ENCODE data around the gene CHAD. TPM values are rescaled to one million over a fixed set of nuclear protein-coding genes. Genes with fewer than 3 reads are reported as not detected.
"Not testable (repeated sequence)": the region's sequence is repeated elsewhere in the genome, so short reads cannot be mapped to it uniquely, and the experiment has no call there.

The CHAD gene
- total and polyA plus RNA-seq, 4 donors, result 0.55 to 13.6 (median 5.0) TPM

GRCh38 chr17:50476545-50477315, 8.1 kb upstream of the CHAD start:
- no peak overlapping the region for H3K4me3 ChIP-seq (ENCODE audit: low read depth, low read length)
- 70% methylated on average over 16 of the region's 18 CpGs for WGBS (ENCODE audit: insufficient coverage)
- peaks cover 9% of the 10 kb centered on the region for H3K27me3 ChIP-seq (ENCODE audit: control insufficient read depth, insufficient read depth, low read length)
- no peaks in the 10 kb centered on the region for H3K9me3 ChIP-seq (ENCODE audit: control insufficient read depth, insufficient read depth, low read length)
- no peak overlapping the region for H3K27ac ChIP-seq (ENCODE audit: low read depth, low read length)
- H3K36me3 ChIP-seq (ENCODE audit: control insufficient read depth, insufficient read depth, low read length), result peaks cover 8% of the 10 kb centered on the region
- DNase-seq (ENCODE audit: low read depth in 4 of 6, low spot score in 6 of 6), result no peak
- H3K4me1 ChIP-seq (ENCODE audit: control insufficient read depth, insufficient read depth, low read length), result peaks cover 31% of the 10 kb centered on the region

GRCh38 chr17:50475775-50476544, 7.3 kb upstream of the CHAD start:
- H3K9me3 ChIP-seq (ENCODE audit: control insufficient read depth, insufficient read depth, low read length); DNase-seq (ENCODE audit: low read depth in 4 of 6, low spot score in 6 of 6); H3K4me3 ChIP-seq (ENCODE audit: low read depth, low read length); H3K27ac ChIP-seq (ENCODE audit: low read depth, low read length); H3K27me3 ChIP-seq (ENCODE audit: control insufficient read depth, insufficient read depth, low read length): not testable (repeated sequence)
- Histone ChIP-seq H3K36me3 (ENCODE audit: control insufficient read depth, insufficient read depth, low read length) (peaks cover 11% of the 10 kb centered on the region), H3K4me1 (ENCODE audit: control insufficient read depth, insufficient read depth, low read length) (peaks cover 38% of the 10 kb centered on the region)
- WGBS (ENCODE audit: insufficient coverage), result 31% methylated on average over 7 of the region's 33 CpGs

GRCh38 chr17:50475362-50475761, 6.7 kb upstream of the CHAD start:
- no peak for DNase-seq (ENCODE audit: low read depth in 4 of 6, low spot score in 6 of 6)
- WGBS (ENCODE audit: insufficient coverage), result 73% methylated on average over 4 of the region's 4 CpGs
- H3K9me3 ChIP-seq (ENCODE audit: control insufficient read depth, insufficient read depth, low read length), result no peaks in the 10 kb centered on the region
- H3K4me3 ChIP-seq (ENCODE audit: low read depth, low read length), result no peak overlapping the region
- H3K27me3 ChIP-seq (ENCODE audit: control insufficient read depth, insufficient read depth, low read length), result peaks cover 12% of the 10 kb centered on the region
- no peak overlapping the region for H3K27ac ChIP-seq (ENCODE audit: low read depth, low read length)
- H3K4me1 ChIP-seq (ENCODE audit: control insufficient read depth, insufficient read depth, low read length), result peaks cover 44% of the 10 kb centered on the region
- peaks cover 11% of the 10 kb centered on the region for H3K36me3 ChIP-seq (ENCODE audit: control insufficient read depth, insufficient read depth, low read length)

- peak in 2 of 6 donors; percentile 19 to 28 for DNase-seq (ENCODE audit: low read depth in 4 of 6, low spot score in 6 of 6)
- WGBS (ENCODE audit: insufficient coverage), result 52% methylated on average over 5 of the region's 6 CpGs
Measured at GRCh38 chr17:50474523-50474922, 5.8 kb upstream of the CHAD start.

GRCh38 chr17:50473901-50474300, 5.2 kb upstream of the CHAD start:
- Histone ChIP-seq H3K9me3 (ENCODE audit: control insufficient read depth, insufficient read depth, low read length) (no peaks in the 10 kb centered on the region), H3K4me3 (ENCODE audit: low read depth, low read length) (no peak overlapping the region), H3K27me3 (ENCODE audit: control insufficient read depth, insufficient read depth, low read length) (peaks cover 27% of the 10 kb centered on the region), H3K36me3 (ENCODE audit: control insufficient read depth, insufficient read depth, low read length) (peaks cover 6% of the 10 kb centered on the region), H3K27ac (ENCODE audit: low read depth, low read length) (no peak overlapping the region), H3K4me1 (ENCODE audit: control insufficient read depth, insufficient read depth, low read length) (peaks cover 49% of the 10 kb centered on the region)
- whole genome bisulfite sequencing (ENCODE audit: insufficient coverage), result 96% methylated on average over 5 of the region's 11 CpGs
- no peak for DNase-seq (ENCODE audit: low read depth in 4 of 6, low spot score in 6 of 6)

More at GRCh38 chr17:50474523-50474922, 5.8 kb upstream of the CHAD start:
- Histone ChIP-seq H3K27me3 (ENCODE audit: control insufficient read depth, insufficient read depth, low read length) (peaks cover 21% of the 10 kb centered on the region), H3K9me3 (ENCODE audit: control insufficient read depth, insufficient read depth, low read length) (no peaks in the 10 kb centered on the region), H3K4me1 (ENCODE audit: control insufficient read depth, insufficient read depth, low read length) (peaks cover 44% of the 10 kb centered on the region), H3K4me3 (ENCODE audit: low read depth, low read length) (no peak overlapping the region), H3K36me3 (ENCODE audit: control insufficient read depth, insufficient read depth, low read length) (peaks cover 6% of the 10 kb centered on the region), H3K27ac (ENCODE audit: low read depth, low read length) (no peak overlapping the region)

GRCh38 chr17:50472761-50473161, 4.1 kb upstream of the CHAD start:
- not testable (repeated sequence) for H3K4me3 ChIP-seq (ENCODE audit: low read depth, low read length); H3K36me3 ChIP-seq (ENCODE audit: control insufficient read depth, insufficient read depth, low read length); H3K9me3 ChIP-seq (ENCODE audit: control insufficient read depth, insufficient read depth, low read length); H3K27ac ChIP-seq (ENCODE audit: low read depth, low read length)
- 86% methylated on average over 10 of the region's 13 CpGs for WGBS (ENCODE audit: insufficient coverage)
- DNase-seq (ENCODE audit: low read depth in 4 of 6, low spot score in 6 of 6), result peak in 1 of 6 donors; percentile 32
- H3K4me1 ChIP-seq (ENCODE audit: control insufficient read depth, insufficient read depth, low read length), result peaks cover 53% of the 10 kb centered on the region
- H3K27me3 ChIP-seq (ENCODE audit: control insufficient read depth, insufficient read depth, low read length), result peaks cover 38% of the 10 kb centered on the region

- Histone ChIP-seq H3K4me3 (ENCODE audit: low read depth, low read length) (no peak overlapping the region), H3K9me3 (ENCODE audit: control insufficient read depth, insufficient read depth, low read length) (no peaks in the 10 kb centered on the region), H3K36me3 (ENCODE audit: control insufficient read depth, insufficient read depth, low read length) (peaks cover 6% of the 10 kb centered on the region), H3K4me1 (ENCODE audit: control insufficient read depth, insufficient read depth, low read length) (peaks cover 55% of the 10 kb centered on the region), H3K27ac (ENCODE audit: low read depth, low read length) (no peak overlapping the region), H3K27me3 (ENCODE audit: control insufficient read depth, insufficient read depth, low read length) (peaks cover 40% of the 10 kb centered on the region)
- 93% methylated on average over 10 of the region's 10 CpGs for WGBS (ENCODE audit: insufficient coverage)
- DNase-seq (ENCODE audit: low read depth in 4 of 6, low spot score in 6 of 6), result no peak
Measured at GRCh38 chr17:50472286-50472685, 3.6 kb upstream of the CHAD start.

- Histone ChIP-seq H3K4me3 (ENCODE audit: low read depth, low read length) (no peak overlapping the region), H3K4me1 (ENCODE audit: control insufficient read depth, insufficient read depth, low read length) (peaks cover 65% of the 10 kb centered on the region), H3K36me3 (ENCODE audit: control insufficient read depth, insufficient read depth, low read length) (peaks cover 6% of the 10 kb centered on the region), H3K9me3 (ENCODE audit: control insufficient read depth, insufficient read depth, low read length) (no peaks in the 10 kb centered on the region), H3K27ac (ENCODE audit: low read depth, low read length) (no peak overlapping the region), H3K27me3 (ENCODE audit: control insufficient read depth, insufficient read depth, low read length) (peaks cover 32% of the 10 kb centered on the region)
- DNase-seq (ENCODE audit: low read depth in 4 of 6, low spot score in 6 of 6), result no peak
- WGBS (ENCODE audit: insufficient coverage), result 81% methylated on average over 20 of the region's 22 CpGs
Measured at GRCh38 chr17:50471009-50471905, 2.6 kb upstream of the CHAD start.

- Histone ChIP-seq H3K4me1 (ENCODE audit: control insufficient read depth, insufficient read depth, low read length) (peaks cover 65% of the 10 kb centered on the region), H3K36me3 (ENCODE audit: control insufficient read depth, insufficient read depth, low read length) (peaks cover 6% of the 10 kb centered on the region), H3K4me3 (ENCODE audit: low read depth, low read length) (no peak overlapping the region), H3K9me3 (ENCODE audit: control insufficient read depth, insufficient read depth, low read length) (no peaks in the 10 kb centered on the region), H3K27me3 (ENCODE audit: control insufficient read depth, insufficient read depth, low read length) (peaks cover 31% of the 10 kb centered on the region), H3K27ac (ENCODE audit: low read depth, low read length) (no peak overlapping the region)
- 81% methylated on average over 6 of the region's 6 CpGs for WGBS (ENCODE audit: insufficient coverage)
- no peak for DNase-seq (ENCODE audit: low read depth in 4 of 6, low spot score in 6 of 6)
Measured at GRCh38 chr17:50470426-50470825, 1.7 kb upstream of the CHAD start.
